Measurements from ENCODE around the gene CRYAB.
"Not testable (repeated sequence)": the region's sequence is repeated elsewhere in the genome, so short reads cannot be mapped to it uniquely, and the experiment has no call there.

The CRYAB gene

DNA sequence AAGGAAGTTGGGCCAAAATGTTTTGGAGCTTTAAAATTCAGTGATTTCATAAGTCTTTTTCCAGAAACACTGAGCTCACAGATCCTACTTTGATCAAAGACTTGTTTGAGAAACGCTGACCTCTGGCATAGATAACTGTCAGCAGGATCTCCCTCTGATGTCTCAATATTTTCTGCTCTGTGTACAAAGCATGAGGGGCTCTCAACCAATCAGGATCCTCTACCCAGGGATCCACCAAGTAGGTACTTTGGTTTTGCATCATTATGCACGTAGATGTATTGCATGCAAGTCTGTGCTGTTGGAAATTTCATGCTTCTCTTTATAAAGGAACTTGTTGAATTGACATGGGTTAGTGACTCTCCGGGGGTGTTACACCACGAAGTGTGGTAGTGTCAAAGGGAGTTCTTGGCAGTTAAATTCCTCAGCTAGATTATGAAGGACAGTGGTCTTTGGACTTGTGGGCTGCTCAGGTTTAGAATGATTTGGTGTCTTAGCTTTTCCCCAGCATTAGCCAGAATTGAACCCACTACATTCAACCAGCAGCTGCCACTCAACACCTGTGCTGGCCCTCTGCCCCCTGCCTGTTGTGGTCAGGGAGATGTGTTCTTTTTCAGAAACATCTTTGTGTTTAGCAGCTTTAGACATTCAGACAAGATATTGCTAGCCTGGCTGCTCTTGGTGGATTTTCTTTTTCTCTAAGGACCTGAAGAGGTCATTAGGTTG is 23.9 kb upstream of the CRYAB start:
- no peak overlapping the region for H3K4me3 ChIP-seq (ENCODE audit: low read length)

DNA sequence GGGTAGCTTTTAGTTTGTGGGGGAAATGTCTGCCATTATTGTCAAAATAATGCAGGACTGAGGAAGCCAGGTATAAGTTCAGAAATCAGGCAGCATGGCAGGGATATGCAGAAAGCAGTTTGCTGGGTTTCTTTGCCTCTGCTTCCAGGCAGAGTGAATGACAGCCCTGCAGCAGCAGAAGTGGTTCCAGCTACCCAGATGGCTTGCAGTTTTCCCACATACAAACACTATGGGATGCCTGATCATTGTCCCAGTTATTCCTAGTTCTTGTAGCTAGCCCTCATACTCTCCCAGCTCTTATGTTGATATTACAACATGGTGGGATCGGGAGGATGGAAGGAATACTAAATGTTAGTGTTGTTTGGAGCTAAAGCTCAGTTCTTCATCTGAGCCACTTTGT is 22.7 kb upstream of the CRYAB start:
- no peak for DNase-seq (ENCODE audit: low read depth, low spot score)

More for the DNA sequence above, 23.9 kb upstream of the CRYAB start:
- no peak for DNase-seq (ENCODE audit: low read depth, low spot score)

DNA sequence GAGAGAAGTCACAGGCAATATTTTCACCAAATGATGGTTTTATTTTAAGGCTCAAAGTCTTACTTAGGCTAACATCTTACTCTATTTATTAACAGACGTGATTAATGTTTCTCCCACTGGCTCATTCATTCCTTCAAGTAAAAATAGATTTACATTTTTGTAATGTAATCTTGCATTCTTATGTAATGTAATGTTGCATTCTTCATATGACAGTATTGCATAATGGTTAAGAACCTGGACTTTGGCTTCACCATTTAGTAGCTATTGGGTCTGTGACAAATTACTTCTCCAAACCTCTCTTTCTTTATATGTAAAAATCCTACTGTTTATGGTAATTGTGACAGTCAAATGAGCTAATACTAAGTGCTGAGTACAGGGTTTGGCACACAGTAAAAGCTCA is 22.3 kb upstream of the CRYAB start:
- no peak for DNase-seq (ENCODE audit: low read depth, low spot score)
- H3K4me3 ChIP-seq (ENCODE audit: low read length) = no peak overlapping the region

More for the DNA sequence above, 22.7 kb upstream of the CRYAB start:
- no peak overlapping the region for H3K4me3 ChIP-seq (ENCODE audit: low read length)

DNA sequence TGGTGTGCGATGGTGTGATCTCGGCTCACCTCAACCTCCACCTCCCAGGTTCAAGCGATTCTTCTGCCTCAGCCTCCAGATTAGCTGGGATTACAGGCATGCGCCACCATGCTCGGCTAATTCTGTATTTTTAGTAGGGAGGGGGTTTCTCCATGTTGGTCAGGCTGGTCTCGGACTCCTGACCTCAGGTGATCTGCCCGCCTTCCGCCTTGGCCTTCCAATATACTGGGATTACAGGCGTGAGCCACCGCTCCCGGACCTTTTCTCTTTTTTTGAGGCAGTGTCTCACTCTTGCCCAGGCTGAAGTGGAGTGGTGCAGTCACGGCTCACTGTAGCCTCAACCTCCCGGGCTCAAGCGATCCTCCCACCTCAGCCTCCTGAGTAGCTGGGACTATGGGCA is 21.6 kb upstream of the CRYAB start:
- DNase-seq (ENCODE audit: low read depth, low spot score); H3K4me3 ChIP-seq (ENCODE audit: low read length): not testable (repeated sequence)

DNA sequence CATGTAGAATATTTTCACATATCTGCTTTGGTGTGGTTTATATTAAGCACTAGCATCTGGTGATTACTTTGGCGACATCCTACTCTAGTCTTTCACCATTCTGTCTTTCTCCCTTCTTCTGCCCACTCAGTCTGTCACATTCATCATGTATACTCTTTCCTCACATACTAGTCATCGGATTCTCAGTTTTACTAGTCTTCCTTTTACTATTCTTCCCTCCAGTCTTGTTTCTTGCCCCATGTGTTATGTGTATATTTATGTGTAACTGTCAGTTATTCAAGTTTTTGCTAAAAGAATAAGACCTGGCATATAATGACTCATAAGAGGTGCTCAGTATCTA is 21.0 kb upstream of the CRYAB start:
- no peak for DNase-seq (ENCODE audit: low read depth, low spot score)
- no peak overlapping the region for H3K4me3 ChIP-seq (ENCODE audit: low read length)

DNA sequence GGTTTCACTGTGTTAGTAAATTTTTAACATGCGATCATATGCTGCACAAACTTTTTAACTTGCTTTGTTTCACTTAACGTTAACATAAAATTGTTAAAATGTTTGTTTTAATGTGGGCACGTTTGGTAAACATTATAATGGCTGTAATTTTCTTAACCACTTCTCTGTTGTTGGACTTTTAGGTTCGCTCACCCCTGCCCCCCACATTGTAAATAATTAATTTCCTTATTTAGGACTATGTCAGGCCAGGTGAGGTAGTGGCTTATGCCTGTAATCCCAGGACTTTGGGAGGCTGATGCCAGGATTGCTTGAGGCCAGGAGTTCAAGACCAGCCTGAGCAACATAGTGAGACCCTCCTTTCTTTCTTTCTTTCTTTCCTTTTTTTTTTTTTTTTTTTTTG is 18.9 kb upstream of the CRYAB start:
- DNase-seq (ENCODE audit: low read depth, low spot score) = no peak
- H3K4me3 ChIP-seq (ENCODE audit: low read length) = no peak overlapping the region

DNA sequence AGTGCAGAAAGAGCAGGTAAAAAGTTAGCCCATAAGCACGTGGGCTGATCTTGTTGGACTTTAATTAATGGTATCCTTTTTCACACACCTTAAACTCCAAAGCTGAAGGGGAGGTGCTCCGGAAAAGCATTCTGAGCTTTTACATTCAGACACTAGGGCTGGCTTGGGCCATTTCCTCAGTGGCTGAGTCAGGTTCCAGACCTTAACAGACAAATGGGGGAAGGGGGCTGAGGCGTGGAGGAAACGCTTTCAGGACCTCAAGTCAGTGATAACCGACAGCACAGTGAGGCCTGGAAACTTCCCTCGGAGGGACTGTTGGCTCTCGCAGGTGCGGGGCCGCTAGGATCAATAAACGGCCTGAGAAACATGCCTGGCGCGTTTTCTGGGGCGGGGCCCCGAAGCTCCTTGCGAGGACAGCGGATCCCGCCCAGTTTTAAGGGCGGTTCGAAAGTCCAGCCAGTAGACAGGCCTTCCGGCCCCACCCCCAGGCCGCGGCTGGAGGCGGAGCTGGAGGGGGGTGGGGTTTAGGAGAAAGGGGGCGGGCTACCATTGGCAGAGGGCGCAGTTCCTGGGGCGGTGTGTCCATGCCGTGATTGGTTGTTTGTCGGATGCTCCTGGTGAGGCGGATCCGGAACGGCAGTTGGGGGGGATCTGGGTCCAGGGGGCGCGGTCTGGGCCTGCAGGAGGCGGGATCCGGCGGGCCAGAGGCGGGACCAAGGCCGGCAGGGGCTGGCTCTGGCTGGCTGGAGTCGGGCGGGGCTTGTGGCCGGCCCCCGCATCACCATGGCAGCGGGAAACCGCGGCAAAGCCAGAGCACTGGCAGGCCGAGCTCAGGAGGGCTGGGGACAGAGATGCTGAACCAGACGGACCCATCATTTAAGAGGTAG is 15.2 kb upstream of the CRYAB start:
- H3K4me3 ChIP-seq (ENCODE audit: low read length) = peak overlapping the region; percentile 72
- peak; percentile 94 for DNase-seq (ENCODE audit: low read depth, low spot score)

DNA sequence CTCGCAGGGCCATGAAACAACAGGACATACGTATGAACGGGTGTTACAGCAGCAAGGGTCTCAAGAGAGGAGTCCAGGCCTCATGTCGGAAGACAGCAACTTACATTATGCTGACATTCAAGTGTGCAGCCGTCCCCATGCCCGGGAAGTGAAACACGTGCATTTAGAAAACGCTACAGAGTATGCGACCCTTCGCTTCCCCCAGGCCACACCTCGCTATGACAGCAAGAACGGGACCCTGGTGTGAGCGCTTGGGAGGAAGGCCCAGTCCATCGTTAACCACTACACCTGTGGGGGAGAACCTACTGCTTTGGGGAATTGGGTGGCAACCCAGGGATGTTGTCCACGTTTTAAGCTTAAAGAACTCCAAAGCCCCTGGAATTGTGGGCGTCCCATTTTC is 14.4 kb upstream of the CRYAB start:
- no peak for DNase-seq (ENCODE audit: low read depth, low spot score)
- peak overlapping the region; percentile 55 for H3K4me3 ChIP-seq (ENCODE audit: low read length)

DNA sequence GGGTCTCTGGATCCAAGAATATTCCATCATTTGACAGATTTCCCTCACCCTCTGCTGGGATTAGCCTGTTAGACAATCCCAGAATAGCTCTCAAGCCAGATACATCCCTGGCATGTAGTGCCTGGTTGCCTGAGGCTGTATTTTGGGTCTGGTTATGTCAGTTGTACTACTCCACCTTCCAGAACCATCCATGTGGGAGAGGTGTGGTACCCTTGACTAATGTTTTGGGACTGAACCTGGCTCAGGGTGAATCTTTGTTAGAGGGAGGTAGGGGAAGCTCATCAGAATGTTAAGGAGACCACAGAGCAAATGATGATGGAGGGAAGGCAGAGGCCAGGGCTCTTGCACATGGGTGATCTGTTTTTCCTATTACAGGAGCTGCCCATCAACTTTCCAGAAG is 12.4 kb upstream of the CRYAB start:
- no peak overlapping the region for H3K4me3 ChIP-seq (ENCODE audit: low read length)
- DNase-seq (ENCODE audit: low read depth, low spot score) = no peak

DNA sequence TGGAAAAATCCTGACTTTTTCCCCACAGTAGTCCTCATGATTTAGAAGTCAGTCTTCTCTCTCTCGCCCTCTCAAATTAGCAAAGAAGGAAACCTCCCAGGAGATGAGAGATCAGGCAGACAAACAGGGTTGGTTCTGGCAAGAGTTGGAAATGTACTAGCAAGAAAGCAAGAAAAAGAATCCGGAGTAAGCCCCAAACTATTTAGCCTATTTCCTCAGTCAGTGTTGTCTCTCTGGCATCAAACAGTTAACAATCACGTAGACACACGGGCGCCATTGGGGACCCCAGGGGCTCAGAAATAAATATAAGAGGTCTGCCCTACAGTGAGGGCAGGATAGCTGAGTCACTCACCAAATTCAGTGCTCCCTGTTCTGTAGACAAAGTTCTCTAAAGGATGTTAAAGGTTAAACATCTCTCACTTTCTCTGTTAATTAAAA is 11.8 kb upstream of the CRYAB start:
- no peak overlapping the region for H3K4me3 ChIP-seq (ENCODE audit: low read length)
- no peak for DNase-seq (ENCODE audit: low read depth, low spot score)

DNA sequence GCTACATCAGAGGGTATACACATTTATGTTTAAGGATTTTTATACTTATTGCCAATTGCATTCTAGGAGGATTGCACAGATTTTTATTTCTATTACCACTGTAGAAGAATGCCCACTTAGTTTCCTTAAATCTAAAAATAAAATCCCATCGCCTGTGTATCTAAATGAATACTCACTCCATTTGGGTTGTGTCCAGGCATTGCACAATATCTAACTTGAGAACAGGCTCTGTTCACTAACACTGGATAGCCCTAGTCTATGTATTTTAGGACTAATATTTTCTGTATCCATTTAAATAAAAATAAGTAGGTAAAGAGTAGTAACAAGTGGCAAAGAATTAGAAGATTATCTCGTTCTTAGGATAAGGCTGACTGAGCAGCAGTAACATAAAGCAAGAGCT is 11.2 kb upstream of the CRYAB start:
- no peak overlapping the region for H3K4me3 ChIP-seq (ENCODE audit: low read length)
- DNase-seq (ENCODE audit: low read depth, low spot score) = no peak

DNA sequence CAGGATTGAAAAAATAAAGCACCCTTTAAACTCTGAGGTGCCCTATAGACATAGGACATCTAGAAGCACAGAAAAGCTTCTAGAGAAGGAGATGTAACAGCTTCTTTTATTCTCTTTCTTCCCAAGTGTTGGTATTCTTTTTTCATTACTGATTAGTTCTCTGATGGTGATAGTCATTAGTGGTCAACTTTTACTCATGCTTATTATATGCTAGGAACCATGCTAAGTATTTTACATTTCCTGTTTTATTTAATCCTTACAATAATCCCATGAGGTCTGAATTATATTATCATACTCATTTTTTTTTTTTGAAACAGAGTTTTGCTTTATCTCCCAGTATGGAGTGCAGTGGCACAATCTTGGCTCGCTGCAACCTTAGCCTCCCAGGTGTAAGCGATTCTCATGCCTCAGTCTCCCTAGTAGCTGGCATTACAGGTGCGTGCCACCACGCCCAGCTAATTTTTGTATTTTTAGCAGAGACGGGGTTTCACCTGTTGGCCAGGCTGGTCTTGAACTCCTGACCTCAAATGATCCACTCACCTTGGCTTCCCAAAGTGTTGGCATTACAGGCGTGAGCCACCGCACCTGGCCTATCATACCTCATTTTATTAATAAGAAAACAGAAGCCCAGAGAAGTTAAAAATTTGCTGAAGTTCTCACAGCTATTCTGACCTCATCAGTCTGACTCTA is 10.1 kb upstream of the CRYAB start:
- H3K4me3 ChIP-seq (ENCODE audit: low read length) = no peak overlapping the region
- DNase-seq (ENCODE audit: low read depth, low spot score) = no peak

DNA sequence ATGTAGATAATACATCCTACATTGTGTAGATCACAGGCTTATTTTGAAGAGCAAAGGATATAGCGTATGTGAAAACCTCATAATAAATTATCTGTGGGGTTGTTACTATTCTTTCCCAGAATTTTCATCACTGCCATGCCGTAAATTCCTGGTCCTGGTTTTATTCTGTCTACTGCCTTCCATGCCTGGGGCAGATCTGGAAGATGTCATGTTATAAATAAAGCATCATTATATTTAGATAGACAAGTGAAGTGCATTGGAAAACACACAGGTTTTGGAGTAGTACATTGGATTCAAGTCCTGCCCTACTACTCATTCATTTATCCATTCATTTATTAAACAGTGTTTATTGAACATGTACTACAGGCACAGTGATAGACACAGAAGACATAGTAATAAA is 9.3 kb upstream of the CRYAB start:
- no peak overlapping the region for H3K4me3 ChIP-seq (ENCODE audit: low read length)
- DNase-seq (ENCODE audit: low read depth, low spot score) = no peak

DNA sequence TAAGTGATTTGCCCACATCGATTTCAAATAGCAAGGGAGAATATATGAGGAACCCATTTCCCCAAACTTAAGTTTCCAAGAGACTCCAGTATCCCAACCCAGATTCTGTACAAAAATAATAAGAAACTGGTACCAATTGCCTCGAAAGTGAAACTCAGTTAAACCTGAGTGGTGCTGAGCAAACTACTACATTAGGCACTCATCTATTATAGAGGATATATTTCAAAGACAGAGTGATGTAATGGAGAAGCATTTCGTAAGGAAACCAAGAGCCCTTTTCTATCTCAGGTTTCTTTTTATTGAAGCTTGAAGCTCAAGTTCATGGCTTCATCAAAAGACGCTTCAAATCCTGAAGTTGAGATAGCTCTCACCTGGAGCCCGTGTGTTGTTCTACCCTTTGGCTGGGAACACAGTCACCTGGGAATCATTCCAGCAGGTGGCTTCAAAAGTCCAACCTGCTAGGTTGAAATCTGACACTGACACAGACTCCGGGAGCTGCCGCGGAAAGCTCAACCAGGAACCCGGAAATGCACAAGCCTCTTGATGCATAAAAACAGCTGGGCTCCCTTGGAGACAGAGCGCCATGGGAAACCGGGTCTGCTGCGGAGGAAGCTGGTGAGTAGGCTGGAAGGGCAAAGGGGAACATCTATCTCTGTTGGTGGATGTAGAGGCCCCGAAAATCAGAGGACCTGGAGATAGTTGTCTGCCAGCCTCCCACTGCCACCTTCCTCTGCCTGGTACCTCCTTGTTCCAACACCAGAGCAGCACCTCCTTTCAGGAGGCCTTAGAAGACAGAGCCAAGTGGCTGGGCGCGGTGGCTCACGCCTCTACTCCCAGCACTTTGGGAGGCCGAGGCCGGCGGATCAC is 7.1 kb upstream of the CRYAB start, which contains the start of gene C11orf52:
TSS of gene C11orf52 (plus strand) at position 524 of the 867 bp plus-strand sequence. CDS start at position 584, 60 bp downstream.
- H3K4me3 ChIP-seq (ENCODE audit: low read length) = no peak within 1 kb of the TSS
- DNase-seq (ENCODE audit: low read depth, low spot score) = no peak

DNA sequence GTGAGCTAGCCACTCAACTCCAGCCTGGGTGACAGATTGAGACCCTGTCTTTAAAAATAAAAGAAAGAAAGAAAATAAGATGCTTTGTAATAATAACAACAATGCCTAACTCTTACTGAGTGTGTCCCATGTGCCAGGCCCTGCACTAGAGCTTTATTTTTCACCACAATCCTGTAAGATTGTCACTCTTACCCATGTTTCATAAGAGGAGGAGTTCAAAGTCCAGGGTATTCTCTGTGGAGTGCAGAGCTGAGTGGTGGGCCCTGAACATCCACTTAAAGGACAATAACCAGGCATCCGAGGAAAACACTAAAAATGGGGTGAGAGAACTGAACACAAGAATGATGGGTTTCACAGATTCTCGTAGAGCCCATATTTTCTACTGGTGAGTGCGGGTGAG is 6.2 kb upstream of the CRYAB start:
- no peak for DNase-seq (ENCODE audit: low read depth, low spot score)
- no peak overlapping the region for H3K4me3 ChIP-seq (ENCODE audit: low read length)

DNA sequence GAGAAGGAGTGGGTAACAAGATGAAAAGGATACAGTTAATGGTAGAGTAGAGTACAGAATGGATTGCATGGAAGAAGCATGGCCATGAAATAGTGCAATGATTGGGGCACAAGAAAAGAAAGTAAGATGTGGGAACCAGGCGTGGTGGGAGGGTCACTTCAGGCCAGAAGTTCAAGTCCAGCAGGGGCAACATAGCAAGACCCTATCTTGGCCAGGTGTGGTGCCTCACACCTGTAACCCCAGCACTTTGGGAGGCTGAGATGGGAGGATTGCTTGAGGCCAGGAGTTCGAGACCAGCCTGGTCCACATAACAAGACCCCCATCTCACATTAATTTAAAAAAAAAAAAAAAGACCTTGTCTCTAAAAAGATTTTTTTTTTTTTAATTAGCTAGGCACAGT is 5.7 kb upstream of the CRYAB start:
- no peak for DNase-seq (ENCODE audit: low read depth, low spot score)
- no peak overlapping the region for H3K4me3 ChIP-seq (ENCODE audit: low read length)

DNA sequence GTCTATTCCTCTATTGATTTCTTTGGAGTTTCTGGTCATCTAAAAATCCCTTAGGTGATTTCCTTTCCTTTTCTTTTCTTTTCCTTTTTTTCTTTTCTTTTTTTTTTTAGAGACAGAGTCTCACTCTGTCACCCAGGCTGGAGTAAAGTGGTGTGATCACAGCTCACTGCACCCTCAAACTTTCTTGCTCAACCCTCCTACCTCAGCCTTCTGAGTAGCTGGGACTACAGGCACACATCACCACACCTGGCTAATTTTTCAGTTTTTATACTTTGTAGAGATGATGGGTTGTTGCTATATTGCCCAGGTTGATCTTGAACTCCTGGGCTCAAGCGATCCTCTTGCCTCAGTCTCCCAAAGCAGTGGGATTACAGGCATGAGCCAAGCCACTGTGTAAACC is 5.2 kb upstream of the CRYAB start:
- no peak for DNase-seq (ENCODE audit: low read depth, low spot score)
- no peak overlapping the region for H3K4me3 ChIP-seq (ENCODE audit: low read length)

DNA sequence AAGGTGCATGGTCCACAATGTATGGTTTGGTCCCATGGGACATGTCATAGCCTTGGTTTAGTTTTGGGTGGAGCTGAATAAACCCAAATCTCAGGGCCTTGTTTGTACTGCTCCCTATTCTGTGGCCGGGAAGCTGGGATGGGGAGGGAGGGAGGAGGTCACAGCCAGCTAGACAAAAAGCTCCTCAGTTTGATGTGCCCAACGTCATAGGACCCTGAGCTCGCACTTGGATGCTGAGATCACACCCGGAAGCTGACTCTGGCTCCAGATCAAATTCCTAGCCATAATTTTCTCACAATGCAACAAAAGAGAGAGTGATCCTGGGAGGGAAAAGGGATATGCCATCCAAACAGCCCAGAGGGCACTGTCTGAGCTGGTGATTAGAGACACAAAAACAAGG is 2.4 kb upstream of the CRYAB start:
- no peak for DNase-seq (ENCODE audit: low read depth, low spot score)
- no peak overlapping the region for H3K4me3 ChIP-seq (ENCODE audit: low read length)

Data from Jurkat, Clone E6-1 (cell line).